Panc1 (cell line): ENCODE measurements around the gene PML. TPM values are rescaled to one million over a fixed set of nuclear protein-coding genes. Genes with fewer than 3 reads are reported as not detected.

Source experiments
- ATAC-seq: fragments of 200-7000 bp; cut with Tn5 transposase; 2 replicates; pipeline ENCODE4 v1.9.1; 2020; ENCODE audit warnings: mild to moderate bottlenecking, moderate library complexity
- Bru-seq: library from RNA; stranded (reverse); fragments of 400-500 nt; gene quantifications from one replicate; lab custom pipeline; 2021; lab: Mats Ljungman, UMichigan
- BruChase-seq, 2 experiments: library from RNA; stranded (reverse); fragments of 400-500 nt; gene quantifications; one replicate each; lab custom pipeline; 2021; lab: Mats Ljungman, UMichigan
- BruUV-seq: library from RNA; stranded (reverse); fragments of 400-500 nt; replicated peaks from 2 replicates; lab custom pipeline; 2021; lab: Mats Ljungman, UMichigan
- CTCF ChIA-PET: fragments of 300-600 bp; sonication (Branson Sonifier 250); formaldehyde crosslinking; loops from one replicate; lab custom pipeline; 2022; ENCODE audit warnings: antibody characterized with exemption; lab: Charles Lee
- POLR2A ChIA-PET: fragments of 300-600 bp; sonication (Branson Sonifier 250); formaldehyde crosslinking; loops from one replicate; lab custom pipeline; 2022; ENCODE audit warnings: antibody characterized with exemption; lab: Charles Lee
- DNase-seq: peaks from one replicate; pipeline ENCODE4 v3.0.0-alpha.2; 2010; ENCODE audit warnings: low read depth, low spot score
- H3K27ac ChIP-seq: 2 replicates; pipeline ENCODE4 v1.5.1; 2011; ENCODE audit warnings: mild to moderate bottlenecking, low read length, inconsistent platforms
- H3K27me3 ChIP-seq: fragments of 200-500 bp; sonication (Bioruptor generic); 2 replicates; pipeline ENCODE4 v1.6.0; 2014; ENCODE audit warnings: low read length, inconsistent platforms; ENCODE audit not compliant: control insufficient read depth, insufficient read depth
- H3K36me3 ChIP-seq: fragments of 200-500 bp; sonication (Bioruptor generic); 2 replicates; pipeline ENCODE4 v1.5.1; 2014; ENCODE audit warnings: inconsistent platforms, mild to moderate bottlenecking, low read length, moderate library complexity; ENCODE audit not compliant: control insufficient read depth, insufficient read depth
- H3K4me1 ChIP-seq: 2 replicates; pipeline ENCODE4 v1.5.1; 2011; ENCODE audit warnings: inconsistent platforms, mild to moderate bottlenecking, low read length, moderate library complexity; ENCODE audit not compliant: control insufficient read depth, insufficient read depth
- H3K4me3 ChIP-seq, 2 experiments: 2 replicates each; pipeline ENCODE4 v1.5.1; 2011 to 2012; ENCODE audit warnings: low read depth in 2 of 2, low read length in 2 of 2, mild to moderate bottlenecking in 2 of 2, inconsistent platforms in 1 of 2, moderate library complexity in 1 of 2
- H3K9me3 ChIP-seq: fragments of 200-500 bp; sonication (Bioruptor generic); 2 replicates; pipeline ENCODE4 v1.5.1; 2014; ENCODE audit warnings: low read depth, mild to moderate bottlenecking, inconsistent platforms, low read length, moderate library complexity; ENCODE audit not compliant: control insufficient read depth, insufficient read depth
- CTCF ChIP-seq: fragments of 450-650 bp; IDR thresholded peaks from 2 replicates; pipeline ENCODE4 v1.5.1; 2017; ENCODE audit warnings: mild to moderate bottlenecking
- POLR2AphosphoS5 ChIP-seq: IDR thresholded peaks from 2 replicates; pipeline ENCODE4 v1.6.1; 2012; ENCODE audit warnings: mild to moderate bottlenecking, low read depth, low read length, moderate library complexity
- REST ChIP-seq, 2 experiments: IDR thresholded peaks; 2 replicates each; pipeline ENCODE4 v1.6.1; 2011 to 2012; ENCODE audit warnings: low read depth in 2 of 2, control low read depth in 1 of 2, low read length in 1 of 2, mild to moderate bottlenecking in 1 of 2, moderate library complexity in 1 of 2; ENCODE audit not compliant: insufficient read depth in 1 of 2
- SIN3A ChIP-seq: IDR thresholded peaks from 2 replicates; pipeline ENCODE4 v1.6.1; 2012; ENCODE audit warnings: low read depth, mild to moderate bottlenecking, low read length, moderate library complexity, borderline replicate concordance; ENCODE audit not compliant: insufficient read depth
- TCF7L2 ChIP-seq: IDR thresholded peaks from 2 replicates; pipeline ENCODE4 v1.6.1; 2011; ENCODE audit warnings: mild to moderate bottlenecking, low read depth, low read length, inconsistent platforms
- in situ Hi-C: cut with HindIII; loops from 2 replicates; pipeline ENCODE4 v1.10.0; 2016; ENCODE audit warnings: low sequenced_read_pairs, low pct_unique_long_range_greater_than_20kb
- intact Hi-C: fragments of 100-400 bp; cut with micrococcal nuclease; formaldehyde crosslinking; loops from one replicate; pipeline ENCODE4 v1.10.0; 2022; ENCODE audit not compliant: unreplicated experiment
- long read RNA-seq: library from polyadenylated mRNA; unstranded; transcript quantifications from one replicate; pipeline ENCODE4 v2.0.0, GENCODE V29; 2021; ENCODE audit not compliant: unreplicated experiment
- polyA plus RNA-seq: library from polyadenylated mRNA; unstranded; fragments of >200 nt; gene quantifications from one replicate; pipeline ENCODE4 v1.2.1, GENCODE V29; 2012; ENCODE audit warnings: missing spikeins; ENCODE audit not compliant: insufficient read length
- total RNA-seq: library from RNA; stranded (reverse); gene quantifications from one replicate; pipeline ENCODE4 v1.2.1, GENCODE V29; 2021; ENCODE audit not compliant: unreplicated experiment

The PML gene
- total RNA-seq = 52.2 TPM
- 52.7 TPM for polyA plus RNA-seq
- Bru-seq, nascent RNA = percentile 67 among the genes with signal in this experiment
- percentile 58 among the genes with signal in this experiment for BruChase-seq, experiment 1, labeled RNA remaining after a 2-hour chase
- percentile 58 among the genes with signal in this experiment for BruChase-seq, experiment 2, labeled RNA remaining after a 6-hour chase
- long read RNA-seq, full-length matches to known transcripts = 14 of 44 reads
- long read RNA-seq, partial matches to known transcripts = 22 of 44 reads
- long read RNA-seq, other reads (novel, unspliced or antisense) = 8 of 44 reads

- TF ChIP-seq POLR2AphosphoS5 = peak; percentile 44; the same call in 1 of the 2 replicates
- no peak for TF ChIP-seq REST (IDR thresholded peaks at IDR 0.05; ENCODE audit: insufficient read depth in 1 of 2, low read depth in 2 of 2, low read length in 1 of 2)
- Histone ChIP-seq H3K4me1 (peaks cover 38% of the 10 kb centered on the region), H3K27me3 (no peaks in the 10 kb centered on the region), H3K9me3 (no peaks in the 10 kb centered on the region), H3K27ac (peak within 1 kb of the TSS; percentile 87), H3K36me3 (no peaks in the 10 kb centered on the region; the same call in 1 of the 2 replicates), H3K4me3 (peak within 1 kb of the TSS; percentile 82 to 89)
- ATAC-seq (peak; percentile 92), DNase-seq (peak; percentile 72)
- CTCF ChIA-PET = interaction anchor here (0.5 to 2.2 kb wide), 4 partner anchors 11 to 279 kb away, joined by 3 to 16 read pairs (median 4); no protein-coding TSS in a partner anchor
- in situ Hi-C loops = no loop called here
- BruUV-seq = no TSS peak
- intact Hi-C loops = no loop called here
- POLR2A ChIA-PET = interaction anchor here (0.7 to 0.9 kb wide), 4 partner anchors 10 to 390 kb away, joined by 3 to 9 read pairs (median 6); no protein-coding TSS in a partner anchor
These were observed at the start of gene PML for GRCh38 chr15:73994413-73994883. TSS of gene PML (plus strand) at chr15:73994716. CDS start at chr15:73994813, 97 bp downstream.

DNA sequence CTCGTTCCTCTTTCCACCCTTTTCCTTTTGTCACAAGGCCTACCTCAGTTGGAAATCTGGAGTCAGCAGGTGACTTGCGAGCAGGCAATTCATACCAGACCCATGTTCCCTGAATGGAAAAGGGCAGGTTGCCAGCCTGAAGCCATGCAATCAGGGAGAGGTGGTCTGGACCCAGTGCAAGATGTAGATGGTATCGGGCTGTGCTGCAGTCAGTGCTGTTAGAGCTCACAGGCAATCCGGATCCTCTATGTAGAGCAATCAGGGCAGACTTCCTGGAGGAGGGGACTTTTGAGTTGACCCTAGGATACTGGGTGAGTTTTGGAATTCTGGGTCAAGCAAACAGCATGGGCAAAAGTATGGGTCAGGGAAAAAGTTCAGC is 49.4 kb upstream of the PML start:
- POLR2A ChIA-PET = no interaction called here
- TF ChIP-seq CTCF (no peak), POLR2AphosphoS5 (no peak), SIN3A (no peak), REST (IDR thresholded peaks at IDR 0.05; ENCODE audit: insufficient read depth in 1 of 2, low read depth in 2 of 2, low read length in 1 of 2) (no peak), TCF7L2 (no peak)
- Histone ChIP-seq H3K36me3 (no peaks in the 10 kb centered on the region), H3K27ac (no peak overlapping the region), H3K27me3 (no peaks in the 10 kb centered on the region), H3K4me3 (no peak overlapping the region), H3K9me3 (no peaks in the 10 kb centered on the region), H3K4me1 (no peaks in the 10 kb centered on the region)
- ATAC-seq (no peak), DNase-seq (no peak)
- no TSS peak for BruUV-seq
- in situ Hi-C loops = no loop called here
- CTCF ChIA-PET = no interaction called here
- intact Hi-C loops = no loop called here
